Neural progenitor cell (in vitro differentiated cells): ENCODE measurements around the gene PPL. TPM values are rescaled to one million over a fixed set of nuclear protein-coding genes. Genes with fewer than 3 reads are reported as not detected.

Experiments
- DNase-seq: peaks from one replicate; pipeline ENCODE4 v3.0.0-alpha.2; 2016; ENCODE audit warnings: low spot score
- H2AFZ ChIP-seq: fragments of 200-600 bp; sonication (generic); replicated peaks from 2 replicates; pipeline ENCODE4 v1.6.1; 2016; ENCODE audit warnings: antibody characterized with exemption
- H3F3A ChIP-seq: fragments of 200-600 bp; sonication (generic); 2 replicates; pipeline ENCODE4 v1.6.1; 2016; ENCODE audit warnings: antibody characterized with exemption, low read depth
- H3K27ac ChIP-seq: fragments of 200-600 bp; sonication (generic); 2 replicates; pipeline ENCODE4 v1.5.1; 2016; ENCODE audit warnings: mild to moderate bottlenecking
- H3K27me3 ChIP-seq: fragments of 200-600 bp; sonication (generic); 2 replicates; pipeline ENCODE4 v1.6.1; 2016; ENCODE audit warnings: mild to moderate bottlenecking, moderate library complexity
- H3K36me3 ChIP-seq: fragments of 200-600 bp; sonication (generic); 2 replicates; pipeline ENCODE4 v1.5.1; 2016
- H3K4me1 ChIP-seq: fragments of 200-600 bp; sonication (generic); 2 replicates; pipeline ENCODE4 v1.6.1; 2016; ENCODE audit warnings: mixed run types
- H3K4me2 ChIP-seq: fragments of 200-600 bp; sonication (generic); 2 replicates; pipeline ENCODE4 v1.6.1; 2016
- H3K4me3 ChIP-seq: fragments of 200-600 bp; sonication (generic); 2 replicates; pipeline ENCODE4 v1.5.1; 2016
- H3K79me2 ChIP-seq: fragments of 200-600 bp; sonication (generic); 2 replicates; pipeline ENCODE4 v1.6.1; 2016; ENCODE audit warnings: low read depth
- H3K9ac ChIP-seq: fragments of 200-600 bp; sonication (generic); 2 replicates; pipeline ENCODE4 v1.6.1; 2016
- H3K9me3 ChIP-seq: fragments of 200-600 bp; sonication (generic); 2 replicates; pipeline ENCODE4 v1.5.1; 2016; ENCODE audit warnings: low read depth
- H4K20me1 ChIP-seq: fragments of 200-600 bp; sonication (generic); 2 replicates; pipeline ENCODE4 v1.6.1; 2016; ENCODE audit warnings: low read depth
- H3K27ac Mint-ChIP-seq: 3 replicates; pipeline ENCODE4 v1.8.0; 2021; ENCODE audit warnings: mixed read lengths
- H3K27me3 Mint-ChIP-seq: 2 replicates; pipeline ENCODE4 v1.8.0; 2022; ENCODE audit warnings: low read depth, mild to moderate bottlenecking, inconsistent platforms, moderate library complexity, mixed read lengths; ENCODE audit not compliant: insufficient read depth
- H3K36me3 Mint-ChIP-seq: 3 replicates; pipeline ENCODE4 v1.8.0; 2021; ENCODE audit warnings: mixed read lengths
- H3K4me1 Mint-ChIP-seq: 3 replicates; pipeline ENCODE4 v1.8.0; 2021; ENCODE audit warnings: mixed read lengths
- H3K4me3 Mint-ChIP-seq: 3 replicates; pipeline ENCODE4 v1.8.0; 2021; ENCODE audit warnings: mild to moderate bottlenecking, moderate library complexity, mixed read lengths
- H3K9me3 Mint-ChIP-seq: 3 replicates; pipeline ENCODE4 v1.8.0; 2020; ENCODE audit warnings: mixed read lengths
- CTCF ChIP-seq: fragments of 200-600 bp; sonication (generic); IDR thresholded peaks from 2 replicates; pipeline ENCODE4 v1.5.1; 2017; ENCODE audit warnings: antibody characterized with exemption, mild to moderate bottlenecking
- EZH2 ChIP-seq: fragments of 200-600 bp; sonication (generic); IDR thresholded peaks from 2 replicates; pipeline ENCODE4 v1.6.1; 2017; ENCODE audit warnings: antibody characterized with exemption, mild to moderate bottlenecking, moderate library complexity
- EZH2phosphoT487 ChIP-seq: fragments of 200-600 bp; sonication (generic); IDR thresholded peaks from 2 replicates; pipeline ENCODE4 v1.6.1; 2017; ENCODE audit warnings: antibody characterized with exemption
- total RNA-seq: library from RNA; depleted of rRNA; stranded (reverse); fragments of >200 nt; gene quantifications from 2 replicates; pipeline ENCODE4 v1.2.3, GENCODE V29; 2015; ENCODE audit warnings: low replicate concordance

The PPL gene
- total RNA-seq, 1 donor from 2014 or later: 1.0 TPM

GRCh38 chr16:4958510-4959438 is 21.8 kb upstream of the PPL start:
- Histone ChIP-seq H3K9me3 (no peaks in the 10 kb centered on the region), H2AFZ (no peak overlapping the region), H3K4me3 (peak overlapping the region; percentile 24), H3K4me1 (no peaks in the 10 kb centered on the region), H3K27ac (no peak overlapping the region), H3K9ac (no peak overlapping the region), H3F3A (peaks cover 4% of the 10 kb centered on the region), H3K79me2 (no peaks in the 10 kb centered on the region), H3K4me2 (peak overlapping the region; percentile 63), H3K27me3 (peaks cover 23% of the 10 kb centered on the region), H3K36me3 (no peaks in the 10 kb centered on the region), H4K20me1 (peaks cover 11% of the 10 kb centered on the region)
- Mint-ChIP-seq H3K4me3 (peak overlapping the region; percentile 54), H3K9me3 (no peaks in the 10 kb centered on the region), H3K36me3 (no peaks in the 10 kb centered on the region), H3K27me3 (peaks cover 12% of the 10 kb centered on the region), H3K4me1 (peaks cover 15% of the 10 kb centered on the region), H3K27ac (no peak overlapping the region)
- no peak for DNase-seq
- TF ChIP-seq CTCF (no peak), EZH2 (no peak)

GRCh38 chr16:4957720-4958509 is 21.0 kb upstream of the PPL start, which contains the start of gene SEC14L5:
TSS of gene SEC14L5 (plus strand) at chr16:4958330. CDS start at chr16:4959324, 994 bp downstream.
- Mint-ChIP-seq H3K36me3 (no peaks in the 10 kb centered on the region), H3K27ac (no peak within 1 kb of the TSS), H3K27me3 (peaks cover 12% of the 10 kb centered on the region), H3K4me1 (peaks cover 15% of the 10 kb centered on the region), H3K4me3 (peak within 1 kb of the TSS; percentile 86), H3K9me3 (no peaks in the 10 kb centered on the region)
- Histone ChIP-seq H4K20me1 (peaks cover 11% of the 10 kb centered on the region), H3K9ac (no peak within 1 kb of the TSS), H3K36me3 (no peaks in the 10 kb centered on the region), H3K4me1 (no peaks in the 10 kb centered on the region), H3K27me3 (peaks cover 23% of the 10 kb centered on the region), H3K79me2 (no peaks in the 10 kb centered on the region), H3K4me2 (peak within 1 kb of the TSS; percentile 81), H2AFZ (peak within 1 kb of the TSS; percentile 94), H3K4me3 (peak within 1 kb of the TSS; percentile 62), H3K9me3 (no peaks in the 10 kb centered on the region), H3K27ac (no peak within 1 kb of the TSS), H3F3A (peaks cover 4% of the 10 kb centered on the region)
- TF ChIP-seq EZH2 (peak; percentile 42), CTCF (no peak)
- peak; percentile 100 for DNase-seq

- Mint-ChIP-seq H3K27me3 (peaks cover 12% of the 10 kb centered on the region), H3K9me3 (no peaks in the 10 kb centered on the region), H3K27ac (no peak overlapping the region), H3K4me1 (peaks cover 15% of the 10 kb centered on the region), H3K4me3 (peak overlapping the region; percentile 86), H3K36me3 (no peaks in the 10 kb centered on the region)
- no peak overlapping the region for H3K9ac ChIP-seq
- peaks cover 4% of the 10 kb centered on the region for H3F3A ChIP-seq
- peaks cover 23% of the 10 kb centered on the region for H3K27me3 ChIP-seq
- H3K4me3 ChIP-seq: peak overlapping the region; percentile 62
- peak overlapping the region; percentile 94 for H2AFZ ChIP-seq
- no peaks in the 10 kb centered on the region for H3K4me1 ChIP-seq
- H3K27ac ChIP-seq: no peak overlapping the region
- H3K9me3 ChIP-seq: no peaks in the 10 kb centered on the region
- no peaks in the 10 kb centered on the region for H3K36me3 ChIP-seq
- peak overlapping the region; percentile 81 for H3K4me2 ChIP-seq
- H3K79me2 ChIP-seq: no peaks in the 10 kb centered on the region
- TF ChIP-seq EZH2phosphoT487: no peak
- no peak for TF ChIP-seq CTCF
- TF ChIP-seq EZH2: no peak
- no peak for DNase-seq
- H4K20me1 ChIP-seq: peaks cover 11% of the 10 kb centered on the region
These were observed 20.4 kb upstream of the PPL start for GRCh38 chr16:4957420-4957719.
